Neural progenitor cell (in vitro differentiated cells): ENCODE results near the gene UBE2QL1. TPM values are rescaled to one million over a fixed set of nuclear protein-coding genes. Genes with fewer than 3 reads are reported as not detected.

ENCODE experiments used
- DNase-seq: peaks from one replicate; pipeline ENCODE4 v3.0.0-alpha.2; 2016; ENCODE audit warnings: low spot score
- H2AFZ ChIP-seq: fragments of 200-600 bp; sonication (generic); replicated peaks from 2 replicates; pipeline ENCODE4 v1.6.1; 2016; ENCODE audit warnings: antibody characterized with exemption
- H3F3A ChIP-seq: fragments of 200-600 bp; sonication (generic); 2 replicates; pipeline ENCODE4 v1.6.1; 2016; ENCODE audit warnings: antibody characterized with exemption, low read depth
- H3K27ac ChIP-seq: fragments of 200-600 bp; sonication (generic); 2 replicates; pipeline ENCODE4 v1.5.1; 2016; ENCODE audit warnings: mild to moderate bottlenecking
- H3K27me3 ChIP-seq: fragments of 200-600 bp; sonication (generic); 2 replicates; pipeline ENCODE4 v1.6.1; 2016; ENCODE audit warnings: mild to moderate bottlenecking, moderate library complexity
- H3K36me3 ChIP-seq: fragments of 200-600 bp; sonication (generic); 2 replicates; pipeline ENCODE4 v1.5.1; 2016
- H3K4me1 ChIP-seq: fragments of 200-600 bp; sonication (generic); 2 replicates; pipeline ENCODE4 v1.6.1; 2016; ENCODE audit warnings: mixed run types
- H3K4me2 ChIP-seq: fragments of 200-600 bp; sonication (generic); 2 replicates; pipeline ENCODE4 v1.6.1; 2016
- H3K4me3 ChIP-seq: fragments of 200-600 bp; sonication (generic); 2 replicates; pipeline ENCODE4 v1.5.1; 2016
- H3K79me2 ChIP-seq: fragments of 200-600 bp; sonication (generic); 2 replicates; pipeline ENCODE4 v1.6.1; 2016; ENCODE audit warnings: low read depth
- H3K9ac ChIP-seq: fragments of 200-600 bp; sonication (generic); 2 replicates; pipeline ENCODE4 v1.6.1; 2016
- H3K9me3 ChIP-seq: fragments of 200-600 bp; sonication (generic); 2 replicates; pipeline ENCODE4 v1.5.1; 2016; ENCODE audit warnings: low read depth
- H4K20me1 ChIP-seq: fragments of 200-600 bp; sonication (generic); 2 replicates; pipeline ENCODE4 v1.6.1; 2016; ENCODE audit warnings: low read depth
- H3K27ac Mint-ChIP-seq: 3 replicates; pipeline ENCODE4 v1.8.0; 2021; ENCODE audit warnings: mixed read lengths
- H3K27me3 Mint-ChIP-seq: 2 replicates; pipeline ENCODE4 v1.8.0; 2022; ENCODE audit warnings: low read depth, mild to moderate bottlenecking, inconsistent platforms, moderate library complexity, mixed read lengths; ENCODE audit not compliant: insufficient read depth
- H3K36me3 Mint-ChIP-seq: 3 replicates; pipeline ENCODE4 v1.8.0; 2021; ENCODE audit warnings: mixed read lengths
- H3K4me1 Mint-ChIP-seq: 3 replicates; pipeline ENCODE4 v1.8.0; 2021; ENCODE audit warnings: mixed read lengths
- H3K4me3 Mint-ChIP-seq: 3 replicates; pipeline ENCODE4 v1.8.0; 2021; ENCODE audit warnings: mild to moderate bottlenecking, moderate library complexity, mixed read lengths
- H3K9me3 Mint-ChIP-seq: 3 replicates; pipeline ENCODE4 v1.8.0; 2020; ENCODE audit warnings: mixed read lengths
- CTCF ChIP-seq: fragments of 200-600 bp; sonication (generic); IDR thresholded peaks from 2 replicates; pipeline ENCODE4 v1.5.1; 2017; ENCODE audit warnings: antibody characterized with exemption, mild to moderate bottlenecking
- EZH2 ChIP-seq: fragments of 200-600 bp; sonication (generic); IDR thresholded peaks from 2 replicates; pipeline ENCODE4 v1.6.1; 2017; ENCODE audit warnings: antibody characterized with exemption, mild to moderate bottlenecking, moderate library complexity
- EZH2phosphoT487 ChIP-seq: fragments of 200-600 bp; sonication (generic); IDR thresholded peaks from 2 replicates; pipeline ENCODE4 v1.6.1; 2017; ENCODE audit warnings: antibody characterized with exemption
- total RNA-seq: library from RNA; depleted of rRNA; stranded (reverse); fragments of >200 nt; gene quantifications from 2 replicates; pipeline ENCODE4 v1.2.3, GENCODE V29; 2015; ENCODE audit warnings: low replicate concordance

The UBE2QL1 gene
- total RNA-seq, 1 donor from 2014 or later = 0.30 TPM

GRCh38 chr5:6436715-6437331, 11.8 kb upstream of the UBE2QL1 start:
- H3K27me3 Mint-ChIP-seq = no peaks in the 10 kb centered on the region
- H4K20me1 ChIP-seq = no peaks in the 10 kb centered on the region
- H3K4me3 ChIP-seq = no peak overlapping the region
- H3K9me3 Mint-ChIP-seq = peaks cover 16% of the 10 kb centered on the region
- H3K4me1 ChIP-seq = no peaks in the 10 kb centered on the region
- no peaks in the 10 kb centered on the region for H3K9me3 ChIP-seq
- H3K4me3 Mint-ChIP-seq = no peak overlapping the region
- no peak overlapping the region for H3K27ac Mint-ChIP-seq
- H3K4me1 Mint-ChIP-seq = no peaks in the 10 kb centered on the region
- no peak overlapping the region for H2AFZ ChIP-seq
- peaks cover 60% of the 10 kb centered on the region for H3K27me3 ChIP-seq
- DNase-seq = no peak
- H3K27ac ChIP-seq = no peak overlapping the region
- no peaks in the 10 kb centered on the region for H3K79me2 ChIP-seq
- TF ChIP-seq EZH2phosphoT487 (no peak), EZH2 (no peak), CTCF (no peak)
- H3F3A ChIP-seq = no peaks in the 10 kb centered on the region
- no peak overlapping the region for H3K4me2 ChIP-seq
- H3K36me3 ChIP-seq = no peaks in the 10 kb centered on the region
- H3K36me3 Mint-ChIP-seq = peaks cover 2% of the 10 kb centered on the region
- H3K9ac ChIP-seq = no peak overlapping the region

DNA sequence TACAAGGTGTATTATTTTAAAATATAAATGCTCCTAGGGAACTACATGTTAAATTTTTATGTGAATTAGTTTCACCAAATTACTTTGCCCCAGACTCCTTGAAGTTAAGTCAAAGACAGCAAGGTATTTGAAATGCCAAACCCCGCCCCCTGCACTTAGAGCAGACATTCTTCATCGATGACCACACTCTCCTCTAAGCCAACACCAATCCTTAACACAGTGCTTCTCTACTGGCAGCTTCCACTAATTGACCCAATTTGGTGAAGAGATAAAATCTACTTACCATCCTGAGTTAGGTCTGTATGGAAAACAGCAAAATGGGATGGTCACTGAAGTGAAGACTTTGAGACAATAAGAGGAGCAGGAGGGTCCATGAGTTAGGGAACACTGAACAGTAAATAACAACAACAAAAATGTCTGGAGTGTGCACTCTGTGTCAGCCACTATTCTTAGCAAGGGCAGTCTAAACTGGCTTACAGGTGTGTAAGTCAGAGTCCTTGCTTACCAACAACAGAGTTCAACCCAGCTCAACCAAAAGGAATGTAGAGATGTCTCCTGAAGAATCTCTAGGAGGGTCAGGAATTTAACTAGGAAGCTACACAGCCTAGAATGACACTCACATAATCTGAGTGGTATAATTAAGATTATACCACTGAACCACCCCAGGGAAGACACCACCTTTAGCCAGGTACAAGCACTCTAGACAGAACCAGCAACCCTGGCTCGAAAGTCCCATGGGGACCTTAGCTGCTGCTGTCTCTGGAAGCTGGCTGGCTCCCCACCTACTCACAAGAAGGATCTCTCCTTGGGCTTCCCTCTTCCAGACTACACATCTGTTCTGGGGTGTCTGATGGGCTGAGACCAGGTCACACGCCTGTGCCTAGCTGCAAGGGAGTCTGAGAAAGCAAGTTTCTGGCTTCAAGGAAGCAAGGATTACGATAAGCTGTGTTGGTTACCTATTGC, 8.8 kb upstream of the UBE2QL1 start:
- Histone ChIP-seq H3K36me3 (no peaks in the 10 kb centered on the region), H3K27me3 (peaks cover 57% of the 10 kb centered on the region), H3K27ac (no peak overlapping the region), H3K4me2 (no peak overlapping the region), H4K20me1 (no peaks in the 10 kb centered on the region), H3K9ac (no peak overlapping the region), H2AFZ (no peak overlapping the region), H3F3A (no peaks in the 10 kb centered on the region), H3K79me2 (no peaks in the 10 kb centered on the region), H3K4me3 (no peak overlapping the region), H3K9me3 (no peaks in the 10 kb centered on the region), H3K4me1 (no peaks in the 10 kb centered on the region)
- Mint-ChIP-seq H3K4me1 (no peaks in the 10 kb centered on the region), H3K27me3 (peaks cover 8% of the 10 kb centered on the region), H3K27ac (no peak overlapping the region), H3K4me3 (no peak overlapping the region), H3K9me3 (peaks cover 24% of the 10 kb centered on the region), H3K36me3 (peaks cover 2% of the 10 kb centered on the region)
- no peak for DNase-seq
- TF ChIP-seq EZH2phosphoT487 = no peak
- TF ChIP-seq CTCF = no peak
- TF ChIP-seq EZH2 = no peak

DNA sequence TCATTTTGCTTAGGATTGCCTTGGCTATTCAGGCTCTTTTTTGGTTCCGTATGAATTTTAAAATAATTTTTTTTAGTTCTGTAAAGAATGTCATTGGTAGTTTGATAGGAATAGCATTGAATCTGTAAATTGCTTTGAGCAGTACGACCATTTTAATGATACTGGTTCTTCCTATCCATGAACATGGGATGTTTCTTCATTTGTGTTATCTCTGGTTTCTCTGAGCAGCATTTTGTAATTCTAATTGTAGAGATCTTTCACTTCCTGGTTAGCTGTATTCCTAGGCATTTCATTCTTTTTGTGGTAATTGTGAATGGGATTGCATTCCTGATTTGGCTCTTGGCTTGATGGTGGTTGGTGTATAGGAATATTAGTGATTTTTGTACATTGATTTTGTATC, 6.3 kb upstream of the UBE2QL1 start:
- no peak overlapping the region for H3K4me3 Mint-ChIP-seq
- TF ChIP-seq CTCF = no peak
- TF ChIP-seq EZH2 = no peak
- TF ChIP-seq EZH2phosphoT487 = no peak
- Histone ChIP-seq H3K4me3 (no peak overlapping the region), H3K27ac (no peak overlapping the region), H3K4me2 (no peak overlapping the region), H3K9ac (no peak overlapping the region), H3K36me3 (no peaks in the 10 kb centered on the region), H3K4me1 (no peaks in the 10 kb centered on the region), H3K27me3 (peaks cover 51% of the 10 kb centered on the region), H2AFZ (no peak overlapping the region), H3K9me3 (no peaks in the 10 kb centered on the region), H3F3A (no peaks in the 10 kb centered on the region), H4K20me1 (no peaks in the 10 kb centered on the region), H3K79me2 (no peaks in the 10 kb centered on the region)
- peaks cover 24% of the 10 kb centered on the region for H3K9me3 Mint-ChIP-seq
- no peak for DNase-seq
- H3K4me1 Mint-ChIP-seq = no peaks in the 10 kb centered on the region
- peaks cover 10% of the 10 kb centered on the region for H3K27me3 Mint-ChIP-seq
- peaks cover 2% of the 10 kb centered on the region for H3K36me3 Mint-ChIP-seq
- no peak overlapping the region for H3K27ac Mint-ChIP-seq
